Spinal cord (tissue), 10 donors: ENCODE data around the gene PLPPR1. TPM values are rescaled to one million over a fixed set of nuclear protein-coding genes. Genes with fewer than 3 reads are reported as not detected.

ENCODE experiments used
- DNase-seq, 6 donors: peaks; one replicate each; pipeline versions ENCODE4 v3.0.0 to v3.0.0-alpha.2; 2013 to 2015; ENCODE audit warnings: low spot score in 6 of 6, low read depth in 4 of 6
- H3K27ac ChIP-seq: one replicate; pipeline ENCODE4 v1.5.1; 2013; ENCODE audit warnings: low read depth, low read length, control low read depth
- H3K27me3 ChIP-seq: one replicate; pipeline ENCODE4 v1.6.1; 2013; ENCODE audit warnings: low read length; ENCODE audit not compliant: control insufficient read depth, insufficient read depth
- H3K36me3 ChIP-seq: one replicate; pipeline ENCODE4 v1.6.1; 2013; ENCODE audit warnings: low read length; ENCODE audit not compliant: control insufficient read depth, insufficient read depth
- H3K4me1 ChIP-seq: one replicate; pipeline ENCODE4 v1.6.1; 2013; ENCODE audit warnings: low read length; ENCODE audit not compliant: control insufficient read depth, insufficient read depth
- H3K4me3 ChIP-seq: one replicate; pipeline ENCODE4 v1.5.1; 2013; ENCODE audit warnings: low read depth, low read length, control low read depth
- H3K9me3 ChIP-seq: one replicate; pipeline ENCODE4 v1.6.1; 2013; ENCODE audit warnings: low read length; ENCODE audit not compliant: control insufficient read depth, insufficient read depth
- WGBS: methylation state at CpG from one replicate; pipeline ENCODE4 v1.1.5; 2013; ENCODE audit warnings: missing lambda C conversion rate; ENCODE audit not compliant: insufficient coverage; 5-methylcytosine and 5-hydroxymethylcytosine counted together
- polyA plus RNA-seq, 2 donors: library from polyadenylated mRNA; unstranded; fragments of 120-200 nt; gene quantifications; one replicate each; pipeline ENCODE4 v1.2.1, GENCODE V29; 2013; ENCODE audit not compliant: insufficient read length in 2 of 2
- total RNA-seq, 2 donors: library from RNA; depleted of rRNA in 1 of 2; stranded (reverse); fragments of 120-200 nt in 1 of 2; fragments of >200 nt in 1 of 2; gene quantifications; one replicate each; pipeline versions ENCODE4 v1.2.3 to v1.2.4, GENCODE V29; 2013 to 2014
- donor health status: healthy.

Gene PLPPR1
- total and polyA plus RNA-seq, 4 donors: 35.9 to 125 (median 106) TPM

GRCh38 chr9:101242651-101243050, 214.1 kb downstream of the PLPPR1 start:
- WGBS: 80% methylated on average over 1 of the region's 1 CpG
- Histone ChIP-seq H3K4me3 (no peak overlapping the region), H3K9me3 (no peaks in the 10 kb centered on the region), H3K27me3 (no peaks in the 10 kb centered on the region), H3K27ac (no peak overlapping the region), H3K36me3 (no peaks in the 10 kb centered on the region), H3K4me1 (no peaks in the 10 kb centered on the region)
- DNase-seq: peak in 1 of 6 donors; percentile 12

GRCh38 chr9:101246691-101247090, 218.2 kb downstream of the PLPPR1 start:
- no peak for DNase-seq
- Histone ChIP-seq H3K27ac (no peak overlapping the region), H3K36me3 (no peaks in the 10 kb centered on the region), H3K4me3 (no peak overlapping the region), H3K27me3 (no peaks in the 10 kb centered on the region), H3K9me3 (no peaks in the 10 kb centered on the region), H3K4me1 (no peaks in the 10 kb centered on the region)
- WGBS: no CpG with 5 or more reads among the region's 1 CpG

GRCh38 chr9:101247297-101247696, 218.8 kb downstream of the PLPPR1 start:
- WGBS: no CpG with 5 or more reads among the region's 2 CpGs
- no peak overlapping the region for H3K4me3 ChIP-seq
- no peaks in the 10 kb centered on the region for H3K27me3 ChIP-seq
- no peaks in the 10 kb centered on the region for H3K4me1 ChIP-seq
- no peak overlapping the region for H3K27ac ChIP-seq
- H3K9me3 ChIP-seq: no peaks in the 10 kb centered on the region
- no peak for DNase-seq
- no peaks in the 10 kb centered on the region for H3K36me3 ChIP-seq

GRCh38 chr9:101254733-101255433, 226.4 kb downstream of the PLPPR1 start:
- WGBS: 83% methylated on average over 1 of the region's 1 CpG
- no peak overlapping the region for H3K27ac ChIP-seq
- H3K9me3 ChIP-seq: no peaks in the 10 kb centered on the region
- peak in 1 of 6 donors; percentile 32 for DNase-seq
- no peaks in the 10 kb centered on the region for H3K4me1 ChIP-seq
- H3K36me3 ChIP-seq: no peaks in the 10 kb centered on the region
- H3K4me3 ChIP-seq: no peak overlapping the region
- no peaks in the 10 kb centered on the region for H3K27me3 ChIP-seq

- Histone ChIP-seq H3K9me3 (no peaks in the 10 kb centered on the region), H3K4me3 (no peak overlapping the region), H3K27ac (no peak overlapping the region), H3K4me1 (peaks cover 4% of the 10 kb centered on the region), H3K27me3 (no peaks in the 10 kb centered on the region), H3K36me3 (no peaks in the 10 kb centered on the region)
- no peak for DNase-seq
These were observed 236.2 kb downstream of the PLPPR1 start for GRCh38 chr9:101264727-101265126.

- H3K36me3 ChIP-seq: no peaks in the 10 kb centered on the region
- H3K27ac ChIP-seq: no peak overlapping the region
- H3K9me3 ChIP-seq: no peaks in the 10 kb centered on the region
- peak in 2 of 6 donors; percentile 29 to 46 for DNase-seq
- H3K4me1 ChIP-seq: peaks cover 5% of the 10 kb centered on the region
- H3K4me3 ChIP-seq: no peak overlapping the region
- H3K27me3 ChIP-seq: no peaks in the 10 kb centered on the region
These were observed 236.7 kb downstream of the PLPPR1 start for GRCh38 chr9:101265261-101265660.

GRCh38 chr9:101268426-101268825, 239.9 kb downstream of the PLPPR1 start:
- no peak overlapping the region for H3K27ac ChIP-seq
- H3K9me3 ChIP-seq: no peaks in the 10 kb centered on the region
- no peaks in the 10 kb centered on the region for H3K36me3 ChIP-seq
- no peaks in the 10 kb centered on the region for H3K27me3 ChIP-seq
- peaks cover 5% of the 10 kb centered on the region for H3K4me1 ChIP-seq
- no CpG with 5 or more reads among the region's 1 CpG for WGBS
- no peak overlapping the region for H3K4me3 ChIP-seq
- no peak for DNase-seq

- Histone ChIP-seq H3K4me1 (peaks cover 5% of the 10 kb centered on the region), H3K4me3 (peak overlapping the region; percentile 28), H3K27ac (peak overlapping the region; percentile 13), H3K36me3 (no peaks in the 10 kb centered on the region), H3K9me3 (no peaks in the 10 kb centered on the region), H3K27me3 (no peaks in the 10 kb centered on the region)
- WGBS: 73% methylated on average over 9 of the region's 9 CpGs
- DNase-seq: peak in 2 of 6 donors; percentile 55 to 61
These were observed 241.2 kb downstream of the PLPPR1 start for GRCh38 chr9:101269591-101270283.

GRCh38 chr9:101270302-101270701, 241.8 kb downstream of the PLPPR1 start:
- peak in 2 of 6 donors; percentile 9 to 69 for DNase-seq
- Histone ChIP-seq H3K9me3 (no peaks in the 10 kb centered on the region), H3K4me1 (peaks cover 9% of the 10 kb centered on the region), H3K27ac (no peak overlapping the region), H3K27me3 (no peaks in the 10 kb centered on the region), H3K36me3 (no peaks in the 10 kb centered on the region), H3K4me3 (peak overlapping the region; percentile 4)
- no CpG with 5 or more reads among the region's 2 CpGs for WGBS

GRCh38 chr9:101271102-101271501, 242.6 kb downstream of the PLPPR1 start:
- Histone ChIP-seq H3K4me1 (peaks cover 10% of the 10 kb centered on the region), H3K4me3 (no peak overlapping the region), H3K27me3 (no peaks in the 10 kb centered on the region), H3K9me3 (no peaks in the 10 kb centered on the region), H3K36me3 (no peaks in the 10 kb centered on the region), H3K27ac (no peak overlapping the region)
- no peak for DNase-seq
- WGBS: no CpG with 5 or more reads among the region's 3 CpGs
